HG02870 (cell line): Measurements from ENCODE around the gene SYTL4.

Source experiments
- ATAC-seq: cut with Tn5 transposase; IDR thresholded peaks from one replicate; pipeline ENCODE4 v1.9.1; 2021; ENCODE audit warnings: mild to moderate bottlenecking, moderate library complexity; ENCODE audit not compliant: unreplicated experiment

SYTL4 gene

GRCh38 chrX:100695991-100696390 lies 35.9 kb downstream of the SYTL4 start:
- no peak for ATAC-seq

GRCh38 chrX:100695302-100695701 lies 36.6 kb downstream of the SYTL4 start:
- ATAC-seq: no peak

GRCh38 chrX:100687546-100687945 lies 44.4 kb downstream of the SYTL4 start:
- ATAC-seq: peak; percentile 86

GRCh38 chrX:100687128-100687527 lies 44.8 kb downstream of the SYTL4 start:
- peak; percentile 34 for ATAC-seq

GRCh38 chrX:100685997-100686305 lies 46.0 kb downstream of the SYTL4 start:
- ATAC-seq: no peak

- no peak for ATAC-seq
Observed at GRCh38 chrX:100685284-100685996, 46.5 kb downstream of the SYTL4 start.

GRCh38 chrX:100682939-100683338 lies 49.0 kb downstream of the SYTL4 start:
- no peak for ATAC-seq

GRCh38 chrX:100681599-100681998 lies 50.3 kb downstream of the SYTL4 start:
- ATAC-seq: no peak

GRCh38 chrX:100680756-100681155 lies 51.2 kb downstream of the SYTL4 start:
- ATAC-seq: no peak

GRCh38 chrX:100677611-100678181 lies 54.2 kb downstream of the SYTL4 start:
- no peak for ATAC-seq

GRCh38 chrX:100674705-100675104 lies 57.2 kb downstream of the SYTL4 start:
- ATAC-seq: no peak

- no peak for ATAC-seq
Observed at GRCh38 chrX:100673397-100673953, 58.4 kb downstream of the SYTL4 start.

GRCh38 chrX:100672966-100673365 lies 59.0 kb downstream of the SYTL4 start:
- ATAC-seq: no peak

GRCh38 chrX:100663642-100664041 lies 68.3 kb downstream of the SYTL4 start:
- ATAC-seq: no peak

- ATAC-seq: no peak
Observed at GRCh38 chrX:100662796-100663195, 69.1 kb downstream of the SYTL4 start.

GRCh38 chrX:100662170-100662569 lies 69.8 kb downstream of the SYTL4 start:
- no peak for ATAC-seq

- no peak for ATAC-seq
Observed at GRCh38 chrX:100659431-100660137, 72.3 kb downstream of the SYTL4 start.

- ATAC-seq: no peak
Observed at GRCh38 chrX:100658941-100659381, 73.0 kb downstream of the SYTL4 start.

GRCh38 chrX:100654261-100654660 lies 77.7 kb downstream of the SYTL4 start:
- ATAC-seq: no peak

GRCh38 chrX:100652266-100652665 lies 79.7 kb downstream of the SYTL4 start:
- ATAC-seq: no peak

GRCh38 chrX:100650841-100651240 lies 81.1 kb downstream of the SYTL4 start:
- ATAC-seq: no peak
